ENCODE data around the gene MAP7.

DNA sequence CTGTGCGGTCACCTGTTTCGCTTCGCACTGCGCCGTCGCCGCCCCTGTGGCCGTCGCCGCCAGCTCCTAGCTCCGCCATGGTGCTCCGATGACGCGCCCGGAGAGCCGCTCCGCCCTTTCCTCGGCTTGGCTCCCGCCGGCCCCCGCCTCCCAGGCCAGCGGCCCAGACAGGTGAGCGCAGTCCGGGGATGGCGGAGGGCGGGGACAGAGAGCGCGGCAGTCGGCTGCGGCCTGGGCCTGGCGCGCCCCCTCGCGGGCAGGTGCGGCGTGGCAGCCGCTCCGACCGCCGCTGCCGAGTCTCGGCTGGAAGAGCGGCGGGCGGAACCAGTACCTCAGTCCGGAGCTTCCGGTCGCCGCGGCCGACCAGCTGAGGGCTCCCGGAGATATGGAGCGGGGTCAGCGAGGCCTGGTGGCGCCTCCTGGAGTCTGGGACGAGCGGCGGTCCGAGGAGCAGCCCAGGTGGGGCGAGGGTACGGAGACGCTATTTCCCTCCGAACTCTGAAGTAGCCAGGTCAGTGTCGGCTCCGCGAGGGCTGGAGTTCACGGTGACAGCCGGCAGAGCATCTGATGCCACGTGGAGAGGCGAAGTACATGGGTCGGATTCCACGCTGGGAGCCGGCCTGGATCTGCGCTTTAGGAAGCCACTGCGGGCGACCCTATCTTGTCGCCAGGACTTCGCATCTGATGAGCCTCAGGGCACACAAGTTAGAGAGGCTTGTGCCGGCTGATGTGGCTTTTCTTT lies at the start of gene MAP7:
- TF ChIP-seq, protein P1, sequence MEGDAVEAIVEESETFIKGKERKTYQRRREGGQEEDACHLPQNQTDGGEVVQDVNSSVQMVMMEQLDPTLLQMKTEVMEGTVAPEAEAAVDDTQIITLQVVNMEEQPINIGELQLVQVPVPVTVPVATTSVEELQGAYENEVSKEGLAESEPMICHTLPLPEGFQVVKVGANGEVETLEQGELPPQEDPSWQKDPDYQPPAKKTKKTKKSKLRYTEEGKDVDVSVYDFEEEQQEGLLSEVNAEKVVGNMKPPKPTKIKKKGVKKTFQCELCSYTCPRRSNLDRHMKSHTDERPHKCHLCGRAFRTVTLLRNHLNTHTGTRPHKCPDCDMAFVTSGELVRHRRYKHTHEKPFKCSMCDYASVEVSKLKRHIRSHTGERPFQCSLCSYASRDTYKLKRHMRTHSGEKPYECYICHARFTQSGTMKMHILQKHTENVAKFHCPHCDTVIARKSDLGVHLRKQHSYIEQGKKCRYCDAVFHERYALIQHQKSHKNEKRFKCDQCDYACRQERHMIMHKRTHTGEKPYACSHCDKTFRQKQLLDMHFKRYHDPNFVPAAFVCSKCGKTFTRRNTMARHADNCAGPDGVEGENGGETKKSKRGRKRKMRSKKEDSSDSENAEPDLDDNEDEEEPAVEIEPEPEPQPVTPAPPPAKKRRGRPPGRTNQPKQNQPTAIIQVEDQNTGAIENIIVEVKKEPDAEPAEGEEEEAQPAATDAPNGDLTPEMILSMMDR (conservative IDR thresholded peaks at IDR 0.05): peak; percentile 92
- TF ChIP-seq EZH2 (IDR thresholded peaks at IDR 0.05; ENCODE audit: low read depth): no peak

All from PC-9 (cell line).